ENCODE measurements around the gene WDFY4. TPM values are rescaled to one million over a fixed set of nuclear protein-coding genes. Genes with fewer than 3 reads are reported as not detected.

Gene WDFY4
- total and polyA plus RNA-seq, 2 of the 13 experiments (the other 11 are each of a cell fraction or from before 2014, with no cell fraction given), result not detected

DNA sequence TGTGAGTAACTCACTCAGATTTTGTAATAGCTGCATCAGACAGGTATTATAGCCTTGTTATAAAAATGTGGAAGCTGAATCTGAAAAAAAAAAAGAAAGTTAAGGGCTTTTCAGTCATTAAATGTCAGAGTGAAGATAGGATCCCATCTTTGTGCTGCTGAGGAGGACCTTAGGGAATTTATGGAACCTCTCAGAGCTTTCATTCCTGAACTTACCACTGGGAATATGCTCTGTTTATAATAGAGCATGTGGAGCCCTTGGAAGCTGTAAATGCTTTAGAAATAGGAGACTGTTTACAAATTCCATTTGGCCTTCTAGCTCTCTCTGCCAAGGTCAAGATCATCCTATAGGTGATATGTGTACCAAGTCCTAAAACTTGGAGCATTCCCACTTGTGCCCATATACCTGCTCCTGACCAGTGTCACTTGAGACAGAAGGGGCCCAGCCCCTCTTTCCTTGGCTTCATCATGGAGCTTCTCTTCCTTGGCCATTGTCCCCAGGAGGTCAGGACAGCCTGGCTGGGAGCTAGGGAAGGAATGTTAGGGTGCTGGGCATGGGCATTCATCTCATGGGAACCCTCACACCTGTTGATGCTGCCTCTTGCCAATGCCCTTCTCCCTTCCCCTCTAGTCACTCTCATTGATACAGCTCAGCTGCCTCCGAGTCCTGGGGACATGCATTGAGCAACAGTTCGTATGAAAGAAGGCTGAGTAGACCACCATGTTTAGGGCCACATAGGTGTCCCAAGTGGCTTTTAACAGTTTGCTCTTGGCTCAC, 149.7 kb downstream of the WDFY4 start (continued):
- TF ChIP-seq, protein P1, sequence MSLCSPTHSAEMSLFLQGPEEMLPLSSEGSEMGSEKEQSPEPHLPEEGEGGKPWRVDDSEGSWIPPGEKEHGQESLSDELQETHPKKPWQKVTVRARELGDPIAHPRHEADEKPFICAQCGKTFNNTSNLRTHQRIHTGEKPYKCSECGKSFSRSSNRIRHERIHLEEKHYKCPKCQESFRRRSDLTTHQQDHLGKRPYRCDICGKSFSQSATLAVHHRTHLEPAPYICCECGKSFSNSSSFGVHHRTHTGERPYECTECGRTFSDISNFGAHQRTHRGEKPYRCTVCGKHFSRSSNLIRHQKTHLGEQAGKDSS (CRISPR knock-in tag; IDR thresholded peaks at IDR 0.05; ENCODE audit: borderline replicate concordance, low read depth), result no peak
- no peak for TF ChIP-seq ZNF567 (CRISPR knock-in tag; IDR thresholded peaks at IDR 0.05; ENCODE audit: borderline replicate concordance)

DNA sequence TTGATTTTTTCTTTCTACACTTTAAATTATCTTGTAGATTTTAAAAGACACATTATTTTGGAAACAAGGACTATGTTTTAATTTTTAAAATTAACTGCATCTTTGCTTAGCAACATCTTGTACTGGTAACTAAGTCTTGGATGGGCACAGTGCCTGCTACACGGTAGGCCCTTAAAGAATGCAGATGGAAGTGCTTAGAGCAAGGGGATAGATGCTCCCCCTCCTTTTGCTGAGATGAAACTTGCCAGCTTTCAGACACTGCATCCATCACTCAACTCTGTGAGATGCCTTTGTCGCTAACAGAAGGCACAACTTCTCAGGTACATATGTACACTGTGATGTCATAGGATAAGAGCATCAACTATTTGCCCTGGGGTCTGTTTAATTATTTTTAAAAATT, 151.1 kb downstream of the WDFY4 start:
- H3K36me3 ChIP-seq (replicated peaks in 1 of 2; ENCODE audit: control insufficient read depth in 1 of 2, insufficient read depth in 2 of 2, low read length in 2 of 2), result no peaks in the 10 kb centered on the region
- H3K27ac ChIP-seq (ENCODE audit: extremely low read length, insufficient read depth, low read length), result no peak overlapping the region
- ChIA-PET CTCF (ENCODE audit: low intra/inter-chr PET ratio, low total read pairs) (no interaction called here), POLR2A (no interaction called here)
- intact Hi-C loops (cut with micrococcal nuclease; ENCODE audit: unreplicated experiment), result no loop called here
- H4K20me1 ChIP-seq (ENCODE audit: insufficient read depth, low read length), result no peaks in the 10 kb centered on the region
- no peak overlapping the region for H2AFZ ChIP-seq (ENCODE audit: low read length)
- no peak for DNase-seq (ENCODE audit: low spot score)
- in situ Hi-C loops (cut with HindIII; ENCODE audit: extremely low pct_ligation_motif_present, low pct_unique_long_range_greater_than_20kb), result no loop called here
- H3K4me2 ChIP-seq (ENCODE audit: low read depth, low read length), result no peak overlapping the region
- no peak for ATAC-seq
- H3K4me3 ChIP-seq (replicated peaks in 1 of 3; ENCODE audit: insufficient read depth in 1 of 3, low read depth in 2 of 3, low read length in 3 of 3), result no peak overlapping the region
- no peak overlapping the region for H3K9ac ChIP-seq (ENCODE audit: insufficient read depth, low read depth, low read length)
- H3K27me3 ChIP-seq (ENCODE audit: control insufficient read depth in 1 of 2, insufficient read depth in 2 of 2, low read length in 2 of 2), result no peaks in the 10 kb centered on the region; a peak in 2 of 5 replicates
- BruUV-seq (replicated peaks), result no TSS peak
- no peaks in the 10 kb centered on the region for H3K79me2 ChIP-seq (ENCODE audit: insufficient read depth, low read length)
- H3K4me1 ChIP-seq (ENCODE audit: insufficient read depth, low read length), result no peaks in the 10 kb centered on the region
- H3K9me3 ChIP-seq (ENCODE audit: low read length), result no peaks in the 10 kb centered on the region
- FAIRE-seq, result no peak
- WGBS (ENCODE audit: low lambda C conversion rate), result 0% methylated on average over 2 of the region's 2 CpGs
- TF ChIP-seq SCMH1 (CRISPR knock-in tag; IDR thresholded peaks at IDR 0.05; ENCODE audit: borderline replicate concordance) (no peak), ZNF431 (CRISPR knock-in tag; IDR thresholded peaks at IDR 0.05; ENCODE audit: borderline replicate concordance, low read depth) (no peak), HOXA5 (CRISPR knock-in tag; IDR thresholded peaks at IDR 0.05) (no peak), HNF4A (CRISPR knock-in tag; IDR thresholded peaks at IDR 0.05) (no peak), ZNF282 (IDR thresholded peaks at IDR 0.05; ENCODE audit: partially characterized antibody) (no peak), JUND (CRISPR knock-in tag; IDR thresholded peaks at IDR 0.05) (no peak), KDM4B (CRISPR knock-in tag; IDR thresholded peaks at IDR 0.05) (no peak), SATB2 (CRISPR knock-in tag; IDR thresholded peaks at IDR 0.05) (no peak), HMGA1 (CRISPR knock-in tag; conservative IDR thresholded peaks at IDR 0.05) (no peak), SUZ12 (IDR thresholded peaks at IDR 0.05; ENCODE audit: low read depth, low read length) (no peak), FOXK1 (CRISPR knock-in tag; IDR thresholded peaks at IDR 0.05; ENCODE audit: borderline replicate concordance, low read depth) (no peak), ZNF562 (CRISPR knock-in tag; IDR thresholded peaks at IDR 0.05; ENCODE audit: borderline replicate concordance) (no peak), MIER3 (CRISPR knock-in tag; IDR thresholded peaks at IDR 0.05; ENCODE audit: borderline replicate concordance) (no peak), ZKSCAN8 (CRISPR knock-in tag; IDR thresholded peaks at IDR 0.05; ENCODE audit: borderline replicate concordance) (no peak), ZSCAN20 (CRISPR knock-in tag; IDR thresholded peaks at IDR 0.05; ENCODE audit: borderline replicate concordance) (no peak), POLR2A (IDR thresholded peaks at IDR 0.05; ENCODE audit: insufficient read depth in 1 of 2, low read depth in 2 of 2, low read length in 2 of 2) (no peak)
- TF ChIP-seq, protein P2, sequence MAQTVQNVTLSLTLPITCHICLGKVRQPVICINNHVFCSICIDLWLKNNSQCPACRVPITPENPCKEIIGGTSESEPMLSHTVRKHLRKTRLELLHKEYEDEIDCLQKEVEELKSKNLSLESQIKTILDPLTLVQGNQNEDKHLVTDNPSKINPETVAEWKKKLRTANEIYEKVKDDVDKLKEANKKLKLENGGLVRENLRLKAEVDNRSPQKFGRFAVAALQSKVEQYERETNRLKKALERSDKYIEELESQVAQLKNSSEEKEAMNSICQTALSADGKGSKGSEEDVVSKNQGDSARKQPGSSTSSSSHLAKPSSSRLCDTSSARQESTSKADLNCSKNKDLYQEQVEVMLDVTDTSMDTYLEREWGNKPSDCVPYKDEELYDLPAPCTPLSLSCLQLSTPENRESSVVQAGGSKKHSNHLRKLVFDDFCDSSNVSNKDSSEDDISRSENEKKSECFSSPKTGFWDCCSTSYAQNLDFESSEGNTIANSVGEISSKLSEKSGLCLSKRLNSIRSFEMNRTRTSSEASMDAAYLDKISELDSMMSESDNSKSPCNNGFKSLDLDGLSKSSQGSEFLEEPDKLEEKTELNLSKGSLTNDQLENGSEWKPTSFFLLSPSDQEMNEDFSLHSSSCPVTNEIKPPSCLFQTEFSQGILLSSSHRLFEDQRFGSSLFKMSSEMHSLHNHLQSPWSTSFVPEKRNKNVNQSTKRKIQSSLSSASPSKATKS (CRISPR knock-in tag; IDR thresholded peaks at IDR 0.05), result no peak

Data from HepG2 (cell line).